SK-N-MC (cell line): ENCODE results near the gene ZNF23.

Experiments
- DNase-seq: peaks from one replicate; pipeline ENCODE4 v3.0.0-alpha.2; 2011; ENCODE audit warnings: low read depth, low spot score
- H3K27ac ChIP-seq: fragments of 200-600 bp; sonication (generic); 2 replicates; pipeline ENCODE4 v1.5.1; 2016; ENCODE audit warnings: mixed run types
- H3K36me3 ChIP-seq: fragments of 200-600 bp; sonication (generic); 2 replicates; pipeline ENCODE4 v1.6.1; 2017; ENCODE audit warnings: antibody characterized with exemption, low read length, mixed read lengths; ENCODE audit not compliant: insufficient read depth
- H3K4me3 ChIP-seq: fragments of 200-600 bp; sonication (generic); 2 replicates; pipeline ENCODE4 v1.5.1; 2016
- H3K9ac ChIP-seq: fragments of 200-600 bp; sonication (generic); 2 replicates; pipeline ENCODE4 v1.8.0; 2017; ENCODE audit warnings: mixed run types, mixed read lengths; ENCODE audit not compliant: insufficient read length
- H3K9me3 ChIP-seq: fragments of 200-600 bp; sonication (generic); 2 replicates; pipeline ENCODE4 v1.6.1; 2017; ENCODE audit warnings: low read depth, mild to moderate bottlenecking, antibody characterized with exemption, low read length, moderate library complexity, mixed read lengths
- EZH2 ChIP-seq: fragments of 200-600 bp; sonication (generic); IDR thresholded peaks from one replicate; pipeline ENCODE4 v1.6.1; 2017; ENCODE audit warnings: antibody characterized with exemption
- FOXP2 ChIP-seq: optimal IDR thresholded peaks from 2 replicates; pipeline ENCODE3; 2011; ENCODE audit warnings: mild to moderate bottlenecking, moderate library complexity; ENCODE audit not compliant: insufficient read depth; ENCODE audit errors: extremely low read length, control extremely low read depth
- POLR2AphosphoS5 ChIP-seq: IDR thresholded peaks from 2 replicates; pipeline ENCODE4 v1.6.1; 2012; ENCODE audit warnings: mild to moderate bottlenecking, low read depth, low read length, borderline replicate concordance

ZNF23 gene

GRCh38 chr16:71439523-71439922, 22.5 kb downstream of the ZNF23 start:
- H3K36me3 ChIP-seq = no peaks in the 10 kb centered on the region
- no peaks in the 10 kb centered on the region for H3K9me3 ChIP-seq
- H3K9ac ChIP-seq = no peak overlapping the region
- no peak for DNase-seq
- no peak overlapping the region for H3K27ac ChIP-seq
- no peak overlapping the region for H3K4me3 ChIP-seq
- no peak for TF ChIP-seq EZH2
- TF ChIP-seq POLR2AphosphoS5 = no peak
- TF ChIP-seq FOXP2 = no peak

- TF ChIP-seq FOXP2 (no peak), POLR2AphosphoS5 (no peak), EZH2 (no peak)
- Histone ChIP-seq H3K27ac (no peak overlapping the region), H3K36me3 (no peaks in the 10 kb centered on the region), H3K9ac (no peak overlapping the region), H3K4me3 (no peak overlapping the region), H3K9me3 (no peaks in the 10 kb centered on the region)
- no peak for DNase-seq
These were observed 25.6 kb downstream of the ZNF23 start for GRCh38 chr16:71436473-71436872.

GRCh38 chr16:71432906-71433305, 29.1 kb downstream of the ZNF23 start:
- Histone ChIP-seq H3K9me3 (no peaks in the 10 kb centered on the region), H3K36me3 (no peaks in the 10 kb centered on the region), H3K9ac (no peak overlapping the region), H3K4me3 (no peak overlapping the region), H3K27ac (no peak overlapping the region)
- no peak for DNase-seq
- TF ChIP-seq EZH2 = no peak
- no peak for TF ChIP-seq FOXP2
- no peak for TF ChIP-seq POLR2AphosphoS5

- Histone ChIP-seq H3K9me3 (no peaks in the 10 kb centered on the region), H3K4me3 (no peak overlapping the region), H3K27ac (no peak overlapping the region), H3K9ac (no peak overlapping the region), H3K36me3 (no peaks in the 10 kb centered on the region)
- DNase-seq = no peak
- TF ChIP-seq POLR2AphosphoS5 (no peak), FOXP2 (no peak), EZH2 (no peak)
These were observed 30.1 kb downstream of the ZNF23 start for GRCh38 chr16:71431991-71432390.

- H3K9me3 ChIP-seq = no peaks in the 10 kb centered on the region
- no peak for TF ChIP-seq FOXP2
- TF ChIP-seq POLR2AphosphoS5 = no peak
- no peak for TF ChIP-seq EZH2
- DNase-seq = no peak
These were observed 30.9 kb downstream of the ZNF23 start for GRCh38 chr16:71431176-71431575.

GRCh38 chr16:71430744-71431143, 31.3 kb downstream of the ZNF23 start:
- Histone ChIP-seq H3K36me3 (no peaks in the 10 kb centered on the region), H3K9ac (no peak overlapping the region), H3K4me3 (no peak overlapping the region), H3K27ac (no peak overlapping the region), H3K9me3 (no peaks in the 10 kb centered on the region)
- DNase-seq = no peak
- TF ChIP-seq EZH2 (no peak), POLR2AphosphoS5 (no peak), FOXP2 (no peak)

More at GRCh38 chr16:71431176-71431575, 30.9 kb downstream of the ZNF23 start:
- H3K27ac ChIP-seq = no peak overlapping the region
- no peak overlapping the region for H3K4me3 ChIP-seq
- no peaks in the 10 kb centered on the region for H3K36me3 ChIP-seq
- no peak overlapping the region for H3K9ac ChIP-seq

- DNase-seq = no peak
- H3K36me3 ChIP-seq = no peaks in the 10 kb centered on the region
- no peaks in the 10 kb centered on the region for H3K9me3 ChIP-seq
- H3K27ac ChIP-seq = no peak overlapping the region
- no peak overlapping the region for H3K4me3 ChIP-seq
- TF ChIP-seq FOXP2 = no peak
- no peak for TF ChIP-seq EZH2
- no peak for TF ChIP-seq POLR2AphosphoS5
- no peak overlapping the region for H3K9ac ChIP-seq
These were observed 32.5 kb downstream of the ZNF23 start for GRCh38 chr16:71429581-71429980.

GRCh38 chr16:71428883-71429282, 33.2 kb downstream of the ZNF23 start:
- Histone ChIP-seq H3K36me3 (no peaks in the 10 kb centered on the region), H3K27ac (no peak overlapping the region), H3K9me3 (no peaks in the 10 kb centered on the region), H3K4me3 (no peak overlapping the region), H3K9ac (no peak overlapping the region)
- TF ChIP-seq POLR2AphosphoS5 (no peak), EZH2 (no peak), FOXP2 (no peak)
- no peak for DNase-seq

GRCh38 chr16:71428385-71428784, 33.7 kb downstream of the ZNF23 start:
- Histone ChIP-seq H3K9me3 (no peaks in the 10 kb centered on the region), H3K4me3 (no peak overlapping the region), H3K36me3 (no peaks in the 10 kb centered on the region), H3K9ac (no peak overlapping the region), H3K27ac (no peak overlapping the region)
- no peak for TF ChIP-seq EZH2
- TF ChIP-seq POLR2AphosphoS5 = no peak
- no peak for TF ChIP-seq FOXP2
- no peak for DNase-seq
